Sigmoid colon (tissue), 7 donors: ENCODE results near the gene STRADA. TPM values are rescaled to one million over a fixed set of nuclear protein-coding genes. Genes with fewer than 3 reads are reported as not detected.

ENCODE experiments used
- DNase-seq: peaks from one replicate; pipeline ENCODE4 v3.0.0-alpha.2; 2019
- H3K27ac ChIP-seq, 4 donors: fragments of 200-600 bp; sonication (generic); one replicate each; pipeline ENCODE4 v1.5.1; 2016 to 2019; ENCODE audit warnings: mild to moderate bottlenecking in 1 of 4
- H3K27me3 ChIP-seq, 3 donors: fragments of 200-600 bp; sonication (generic); one replicate each; pipeline ENCODE4 v1.5.1; 2019; ENCODE audit warnings: mild to moderate bottlenecking in 1 of 3
- H3K36me3 ChIP-seq, 4 donors: fragments of 200-600 bp; sonication (generic); one replicate each; pipeline ENCODE4 v1.5.1; 2016 to 2019
- H3K4me1 ChIP-seq, 4 donors: fragments of 200-600 bp; sonication (generic); one replicate each; pipeline ENCODE4 v1.5.1; 2017 to 2019
- H3K4me3 ChIP-seq, 4 donors: fragments of 200-600 bp; sonication (generic); one replicate each; pipeline ENCODE4 v1.5.1; 2017 to 2019; ENCODE audit warnings: mild to moderate bottlenecking in 2 of 4, moderate library complexity in 1 of 4
- H3K9me3 ChIP-seq, 4 donors: fragments of 200-600 bp in 3 of 4; sonication (generic) in 3 of 4; one replicate each; pipeline versions ENCODE4 v1.5.1 to v1.6.1; 2013 to 2019
- CTCF ChIP-seq, 4 experiments: fragments of 450-650 bp in 3 of 4; fragments of 200-600 bp in 1 of 4; IDR thresholded peaks; one replicate each; pipeline ENCODE4 v1.5.1; 2016 to 2019; ENCODE audit warnings: antibody characterized with exemption in 4 of 4, mild to moderate bottlenecking in 3 of 4, moderate library complexity in 2 of 4
- EP300 ChIP-seq, 4 donors: sonication (generic); formaldehyde crosslinking; IDR thresholded peaks; one replicate each; pipeline ENCODE4 v1.6.1; 2017; ENCODE audit warnings: antibody characterized with exemption in 4 of 4
- POLR2A ChIP-seq, 2 donors: fragments of 450-650 bp; IDR thresholded peaks; one replicate each; pipeline ENCODE4 v1.6.1; 2016; ENCODE audit warnings: antibody characterized with exemption in 2 of 2, mild to moderate bottlenecking in 2 of 2, moderate library complexity in 2 of 2
- POLR2AphosphoS5 ChIP-seq, 4 donors: sonication (generic); formaldehyde crosslinking; IDR thresholded peaks; one replicate each; pipeline ENCODE4 v1.6.1; 2017; ENCODE audit warnings: antibody characterized with exemption in 4 of 4
- WGBS, 2 donors: extraction: QIAGEN DNeasy Blood & Tissue Kit; methylation state at CpG; one replicate each; pipeline ENCODE4 v1.1.7; 2013; 5-methylcytosine and 5-hydroxymethylcytosine counted together
- intact Hi-C: fragments of 100-400 bp; cut with DNase I; formaldehyde crosslinking; loops from one replicate; pipeline ENCODE4 v1.15.1; 2023
- polyA plus RNA-seq, 3 donors: library from polyadenylated mRNA; stranded (reverse); fragments of 200-250 nt; gene quantifications; one replicate each; pipeline ENCODE4 v1.2.3, GENCODE V29; 2013
- total RNA-seq, 4 donors: library from RNA; depleted of rRNA; stranded (reverse); fragments of >200 nt; gene quantifications; one replicate each; pipeline ENCODE4 v1.1.0, GENCODE V29; 2016
- donor health status: healthy with polysubstance abuse.
- donor health status: Bipolar disorder and iron deficiency.
- donor health status: healthy.

Gene STRADA
- total and polyA plus RNA-seq, 7 donors = 7.2 to 45.1 (median 20.0) TPM

- TF ChIP-seq POLR2A (IDR thresholded peaks at IDR 0.05) (no peak), CTCF (IDR thresholded peaks at IDR 0.05) (no peak), POLR2AphosphoS5 (IDR thresholded peaks at IDR 0.05) (no peak), EP300 (IDR thresholded peaks at IDR 0.05) (no peak)
- H3K4me1 ChIP-seq = peaks cover 0 to 63% (median 47%) of the 10 kb centered on the region in 4 donors
- intact Hi-C loops = loop anchor here (2.0 to 5.0 kb wide), 2 partner anchors 52 to 67 kb away; partner anchors contain the start of genes FTSJ3, PSMC5 and SMARCD2
Observed at GRCh38 chr17:63775420-63775819, 33.8 kb upstream of the STRADA start.

GRCh38 chr17:63774969-63775265 is 33.3 kb upstream of the STRADA start:
- peaks cover 0 to 58% (median 44%) of the 10 kb centered on the region in 4 donors for H3K4me1 ChIP-seq
- peaks cover 0 to 24% (median 7%) of the 10 kb centered on the region in 4 donors for H3K36me3 ChIP-seq
- H3K27me3 ChIP-seq = no peaks in the 10 kb centered on the region
- DNase-seq = no peak
- peak overlapping the region; percentile 97 to 99 (median 98) for H3K27ac ChIP-seq
- TF ChIP-seq POLR2A (IDR thresholded peaks at IDR 0.05) = no peak
- TF ChIP-seq EP300 (IDR thresholded peaks at IDR 0.05) = no peak
- intact Hi-C loops = loop anchor here (2.0 to 5.0 kb wide), 2 partner anchors 52 to 68 kb away; partner anchors contain the start of genes FTSJ3, PSMC5 and SMARCD2
- H3K9me3 ChIP-seq = no peaks in the 10 kb centered on the region
- peak overlapping the region; percentile 49 to 98 (median 92) for H3K4me3 ChIP-seq
- WGBS, 2 donors = 1 to 3% methylated on average over 4 of the region's 4 CpGs

More at GRCh38 chr17:63775420-63775819, 33.8 kb upstream of the STRADA start:
- peak overlapping the region; percentile 49 to 98 (median 92) for H3K4me3 ChIP-seq
- no peaks in the 10 kb centered on the region for H3K9me3 ChIP-seq
- WGBS, 2 donors = 19 to 36% methylated on average over 8 of the region's 8 CpGs
- H3K27ac ChIP-seq = peak overlapping the region; percentile 97 to 99 (median 98)
- peaks cover 0 to 26% (median 7%) of the 10 kb centered on the region in 4 donors for H3K36me3 ChIP-seq
- H3K27me3 ChIP-seq = no peaks in the 10 kb centered on the region
- no peak for DNase-seq

GRCh38 chr17:63774141-63774968 is 32.8 kb upstream of the STRADA start, which contains the start of gene DDX42:
Gene DDX42 (plus strand): TSS chr17:63774170. CDS start chr17:63787050, 12,880 bp downstream.
- Histone ChIP-seq H3K27me3 (no peaks in the 10 kb centered on the region), H3K27ac (peak within 1 kb of the TSS; percentile 97 to 99 (median 98)), H3K9me3 (no peaks in the 10 kb centered on the region), H3K4me3 (peak within 1 kb of the TSS; percentile 80 to 98 (median 92)), H3K36me3 (peaks cover 0 to 19% (median 4%) of the 10 kb centered on the region in 4 donors), H3K4me1 (peaks cover 0 to 56% (median 43%) of the 10 kb centered on the region in 4 donors)
- DNase-seq = peak; percentile 80
- intact Hi-C loops = loop anchor here (2.0 kb wide), 1 partner anchor 68 kb away; the partner anchor contains the start of gene SMARCD2
- 0% methylated on average over 67 of the region's 67 CpGs for WGBS, 2 donors
- TF ChIP-seq POLR2A (IDR thresholded peaks at IDR 0.05) (peak in 1 of 2 donors; percentile 37), POLR2AphosphoS5 (IDR thresholded peaks at IDR 0.05) (peak; percentile 20 to 84 (median 74)), EP300 (IDR thresholded peaks at IDR 0.05) (peak in 1 of 4 donors; percentile 44), CTCF (IDR thresholded peaks at IDR 0.05) (no peak)

- intact Hi-C loops = loop anchor here (2.0 kb wide), 2 partner anchors 31 to 69 kb away; partner anchors contain the start of gene SMARCD2
- H3K4me1 ChIP-seq = peaks cover 0 to 52% (median 42%) of the 10 kb centered on the region in 4 donors
- peaks cover 0 to 15% (median 4%) of the 10 kb centered on the region in 4 donors for H3K36me3 ChIP-seq
- H3K27ac ChIP-seq = peak within 1 kb of the TSS; percentile 97 to 99 (median 98)
- DNase-seq = peak; percentile 100
- no peaks in the 10 kb centered on the region for H3K27me3 ChIP-seq
- WGBS, 2 donors = 0% methylated on average over 74 of the region's 74 CpGs
- no peaks in the 10 kb centered on the region for H3K9me3 ChIP-seq
- peak within 1 kb of the TSS; percentile 80 to 98 (median 92) for H3K4me3 ChIP-seq
- peak; percentile 98 to 99 (median 99) for TF ChIP-seq POLR2AphosphoS5 (IDR thresholded peaks at IDR 0.05)
- TF ChIP-seq CTCF (IDR thresholded peaks at IDR 0.05) = no peak
- TF ChIP-seq EP300 (IDR thresholded peaks at IDR 0.05) = peak in 1 of 4 donors; percentile 91
- peak; percentile 94 to 96 for TF ChIP-seq POLR2A (IDR thresholded peaks at IDR 0.05)
Observed at GRCh38 chr17:63773272-63774140, 31.9 kb upstream of the STRADA start, which contains the start of gene CCDC47. Gene CCDC47 (minus strand): TSS chr17:63773597. CDS start chr17:63766175, 7,422 bp downstream.
